ENCODE results near the gene VPS51.

Gene VPS51

DNA sequence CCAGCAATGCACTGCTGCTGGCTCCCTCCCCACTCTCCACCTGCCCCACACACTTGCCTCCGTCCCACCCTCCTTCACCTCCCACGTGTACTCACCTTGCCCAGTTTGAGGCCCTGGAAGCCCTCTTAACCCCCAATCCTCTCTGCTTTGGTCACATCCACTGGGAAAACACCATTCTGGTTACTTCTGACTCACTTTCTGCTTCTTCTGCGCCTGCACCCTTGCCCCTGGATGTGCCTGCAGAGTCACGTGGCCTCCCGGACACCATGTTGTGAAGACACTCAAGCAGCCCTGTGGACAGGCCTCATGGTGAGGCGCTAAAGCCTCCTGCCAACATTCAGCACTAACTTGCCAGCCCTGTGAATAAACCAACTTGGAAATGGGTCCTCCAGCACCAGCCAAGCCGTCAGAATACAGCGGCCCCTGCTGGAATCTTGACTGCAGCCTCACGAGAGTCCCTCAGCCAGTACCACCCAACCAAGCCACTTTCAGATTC, 35.1 kb upstream of the VPS51 start:
- H3K4me3 Mint-ChIP-seq = no peak overlapping the region
- no peak for ATAC-seq (replicated peaks; ENCODE audit: extremely low read depth, poor library complexity, severe bottlenecking)
- H3K27me3 Mint-ChIP-seq = no peaks in the 10 kb centered on the region
- H3K27ac Mint-ChIP-seq (ENCODE audit: low read depth) = no peak overlapping the region
- DNase-seq (ENCODE audit: low spot score in 2 of 2) = no peak
- H3K4me1 Mint-ChIP-seq = no peaks in the 10 kb centered on the region
- no peaks in the 10 kb centered on the region for H3K9me3 Mint-ChIP-seq
- H3K36me3 Mint-ChIP-seq (ENCODE audit: insufficient read depth) = no peaks in the 10 kb centered on the region

DNA sequence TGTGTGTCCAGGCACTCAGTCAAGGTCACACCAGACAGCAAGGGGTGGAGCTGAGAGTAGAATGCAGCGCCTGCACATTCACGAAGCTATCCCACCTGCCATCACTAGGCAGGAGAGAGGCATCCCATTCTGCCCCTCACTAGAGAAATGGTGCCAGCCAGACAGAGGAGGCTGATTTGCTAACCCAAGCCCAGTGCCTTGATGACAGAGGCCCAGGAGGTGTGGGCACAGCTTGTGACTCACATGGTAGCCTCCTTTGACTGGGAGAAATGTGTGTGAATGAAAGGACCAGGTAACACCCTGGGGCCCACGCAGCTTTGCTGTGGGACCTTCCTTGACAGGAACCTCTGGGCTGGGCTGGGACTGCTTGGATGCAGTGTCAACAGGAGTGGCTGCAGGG, 32.5 kb upstream of the VPS51 start:
- no peak overlapping the region for H3K4me3 Mint-ChIP-seq
- no peak for ATAC-seq (replicated peaks; ENCODE audit: extremely low read depth, poor library complexity, severe bottlenecking)

DNA sequence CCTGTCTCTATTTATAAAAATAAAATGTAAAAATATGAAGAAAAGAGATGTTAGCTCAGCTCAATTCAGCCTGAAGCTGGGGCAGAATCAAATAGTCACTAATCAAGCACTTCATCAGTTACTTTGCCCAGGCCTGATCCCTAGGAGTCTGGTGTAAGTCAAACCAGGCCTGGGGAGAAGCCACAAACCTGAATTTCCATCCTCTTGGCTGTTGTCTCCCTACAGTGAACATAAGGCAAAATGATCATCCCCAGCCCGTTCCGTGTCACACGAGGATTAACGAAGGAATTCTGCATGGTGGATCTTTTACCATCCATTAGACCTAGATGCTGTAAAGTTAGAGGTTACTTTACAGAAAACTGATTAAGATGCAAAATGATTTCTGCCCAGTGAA, 31.2 kb upstream of the VPS51 start:
- Mint-ChIP-seq H3K27ac (ENCODE audit: low read depth) (no peak overlapping the region), H3K4me3 (no peak overlapping the region), H3K9me3 (no peaks in the 10 kb centered on the region), H3K4me1 (no peaks in the 10 kb centered on the region), H3K36me3 (ENCODE audit: insufficient read depth) (no peaks in the 10 kb centered on the region), H3K27me3 (no peaks in the 10 kb centered on the region)
- ATAC-seq (replicated peaks; ENCODE audit: extremely low read depth, poor library complexity, severe bottlenecking) = no peak
- no peak for DNase-seq (ENCODE audit: low spot score in 2 of 2)

More for the DNA sequence above, 32.5 kb upstream of the VPS51 start:
- Mint-ChIP-seq H3K27ac (ENCODE audit: low read depth) (no peak overlapping the region), H3K27me3 (no peaks in the 10 kb centered on the region), H3K4me1 (no peaks in the 10 kb centered on the region), H3K9me3 (no peaks in the 10 kb centered on the region), H3K36me3 (ENCODE audit: insufficient read depth) (no peaks in the 10 kb centered on the region)
- DNase-seq (ENCODE audit: low spot score in 2 of 2) = no peak

DNA sequence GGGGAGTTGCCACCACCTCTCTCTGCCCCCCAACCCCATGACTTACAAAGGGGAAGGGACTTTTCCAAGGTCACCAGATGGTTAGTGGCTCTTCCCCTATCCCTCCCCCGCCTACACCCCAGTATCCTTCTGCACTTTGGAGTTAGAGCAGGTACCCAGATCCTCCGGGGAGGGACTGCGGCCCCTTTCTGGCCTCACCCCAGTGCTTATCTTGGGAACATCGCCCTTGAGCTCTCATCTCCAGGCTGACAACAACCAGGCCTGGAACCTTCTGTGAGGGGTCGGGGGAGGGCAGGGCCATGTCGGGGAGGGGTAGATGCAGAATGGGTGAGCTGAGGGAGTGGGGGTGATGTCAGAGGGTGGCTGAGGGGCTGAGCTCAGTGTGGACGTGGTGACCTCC, 30.2 kb upstream of the VPS51 start:
- ATAC-seq (replicated peaks; ENCODE audit: extremely low read depth, poor library complexity, severe bottlenecking) (no peak), DNase-seq (ENCODE audit: low spot score in 2 of 2) (no peak)
- no peaks in the 10 kb centered on the region for H3K4me1 Mint-ChIP-seq
- no peaks in the 10 kb centered on the region for H3K9me3 Mint-ChIP-seq
- no peaks in the 10 kb centered on the region for H3K27me3 Mint-ChIP-seq
- no peak overlapping the region for H3K4me3 Mint-ChIP-seq
- H3K36me3 Mint-ChIP-seq (ENCODE audit: insufficient read depth) = no peaks in the 10 kb centered on the region
- no peak overlapping the region for H3K27ac Mint-ChIP-seq (ENCODE audit: low read depth)

DNA sequence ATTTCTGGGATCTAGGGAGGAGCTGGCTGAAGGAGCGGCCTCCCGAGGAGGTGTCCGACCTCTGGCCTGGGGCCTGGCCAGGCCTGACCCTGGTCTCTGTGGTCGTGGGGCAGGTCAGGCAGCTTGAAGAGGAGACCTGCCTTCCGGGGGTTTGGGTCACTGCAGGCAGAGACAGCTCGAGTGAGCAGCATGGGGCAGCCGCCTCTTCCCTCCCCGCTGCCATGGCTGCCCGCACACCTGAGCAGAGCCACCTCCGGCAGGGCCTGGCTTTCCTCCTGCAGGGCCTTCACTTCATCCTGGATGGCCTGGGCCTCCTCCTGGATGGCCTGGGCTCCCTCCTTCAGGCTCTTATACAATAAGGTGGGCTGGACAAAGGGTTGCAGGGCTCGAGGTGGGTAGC, 29.7 kb upstream of the VPS51 start:
- H3K4me3 Mint-ChIP-seq = no peak overlapping the region

DNA sequence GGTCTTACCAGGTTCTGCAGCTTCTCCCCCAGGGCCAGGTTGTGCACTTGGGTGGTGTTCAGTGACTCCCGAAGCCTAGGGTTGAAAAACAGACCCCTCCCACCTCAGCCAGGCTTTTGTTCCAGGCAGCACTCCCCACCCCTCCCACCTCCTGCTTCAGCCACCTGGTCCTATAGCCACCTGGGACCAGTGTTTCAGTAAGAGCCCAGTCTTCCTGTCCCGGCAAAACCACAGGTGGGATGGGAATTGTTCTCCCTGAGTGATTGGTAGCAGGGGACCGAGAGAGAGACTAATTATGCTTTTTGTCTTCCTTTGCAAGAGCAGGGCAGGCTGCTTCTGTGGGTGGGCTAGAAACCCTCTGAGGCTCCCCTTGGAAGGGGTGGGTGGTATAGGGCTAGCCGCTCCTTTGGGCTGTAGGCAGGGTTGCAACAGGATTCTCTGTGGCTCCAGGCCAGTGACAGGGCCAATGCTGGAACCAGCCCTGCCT, 29.2 kb upstream of the VPS51 start:
- DNase-seq (ENCODE audit: low spot score in 2 of 2) (no peak), ATAC-seq (replicated peaks; ENCODE audit: extremely low read depth, poor library complexity, severe bottlenecking) (no peak)
- Mint-ChIP-seq H3K4me3 (no peak overlapping the region), H3K27me3 (no peaks in the 10 kb centered on the region), H3K9me3 (no peaks in the 10 kb centered on the region), H3K36me3 (ENCODE audit: insufficient read depth) (no peaks in the 10 kb centered on the region), H3K27ac (ENCODE audit: low read depth) (no peak overlapping the region), H3K4me1 (no peaks in the 10 kb centered on the region)

More for the DNA sequence above, 29.7 kb upstream of the VPS51 start:
- ATAC-seq (replicated peaks; ENCODE audit: extremely low read depth, poor library complexity, severe bottlenecking) (no peak), DNase-seq (ENCODE audit: low spot score in 2 of 2) (no peak)
- no peaks in the 10 kb centered on the region for H3K36me3 Mint-ChIP-seq (ENCODE audit: insufficient read depth)
- H3K27ac Mint-ChIP-seq (ENCODE audit: low read depth) = no peak overlapping the region
- no peaks in the 10 kb centered on the region for H3K4me1 Mint-ChIP-seq
- H3K27me3 Mint-ChIP-seq = no peaks in the 10 kb centered on the region
- no peaks in the 10 kb centered on the region for H3K9me3 Mint-ChIP-seq

DNA sequence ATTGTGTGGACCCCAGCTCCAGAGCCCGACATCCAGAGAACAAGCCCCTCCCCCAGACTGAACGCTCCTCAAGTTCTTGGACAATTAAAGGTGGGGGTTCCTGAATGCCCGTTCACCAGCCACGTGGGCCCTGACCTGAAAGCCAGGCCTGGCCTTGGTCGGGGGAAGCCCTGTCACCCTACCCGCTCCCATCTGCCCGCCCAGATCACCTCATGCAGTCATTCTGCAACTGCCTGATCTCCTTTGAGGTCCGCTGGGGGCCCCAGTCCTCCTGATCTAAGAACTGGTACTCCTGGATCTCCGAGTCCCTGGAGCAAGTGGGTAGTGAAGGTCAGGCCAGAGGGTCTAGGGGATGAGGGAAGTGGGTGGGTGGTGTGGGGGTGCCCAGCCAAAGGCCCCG, 28.6 kb upstream of the VPS51 start:
- ATAC-seq (replicated peaks; ENCODE audit: extremely low read depth, poor library complexity, severe bottlenecking) (no peak), DNase-seq (ENCODE audit: low spot score in 2 of 2) (no peak)
- Mint-ChIP-seq H3K4me3 (no peak overlapping the region), H3K27ac (ENCODE audit: low read depth) (no peak overlapping the region), H3K36me3 (ENCODE audit: insufficient read depth) (no peaks in the 10 kb centered on the region), H3K4me1 (no peaks in the 10 kb centered on the region), H3K9me3 (no peaks in the 10 kb centered on the region), H3K27me3 (no peaks in the 10 kb centered on the region)

DNA sequence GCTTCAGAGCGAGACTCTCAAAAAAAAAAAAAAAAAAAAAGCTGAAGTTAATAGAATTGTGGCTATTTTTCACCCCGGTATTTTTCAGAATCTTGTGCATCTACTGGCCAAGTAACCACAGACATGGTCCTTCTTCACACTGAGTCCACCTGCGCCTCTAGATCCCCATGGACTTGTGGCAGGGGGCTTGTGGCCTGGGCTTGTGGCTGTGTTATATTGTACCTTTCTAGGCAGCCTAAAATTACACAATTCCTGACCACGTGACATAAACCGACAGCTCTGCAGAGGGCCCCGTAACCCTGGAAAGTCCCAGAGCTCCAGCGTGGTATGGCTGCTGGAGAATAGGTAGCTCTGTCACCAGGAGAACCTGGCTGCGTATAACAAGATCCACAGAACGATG, 26.8 kb upstream of the VPS51 start:
- H3K27me3 Mint-ChIP-seq = no peaks in the 10 kb centered on the region
- no peak for DNase-seq (ENCODE audit: low spot score in 2 of 2)
- no peaks in the 10 kb centered on the region for H3K36me3 Mint-ChIP-seq (ENCODE audit: insufficient read depth)
- H3K4me3 Mint-ChIP-seq = no peak overlapping the region
- H3K27ac Mint-ChIP-seq (ENCODE audit: low read depth) = no peak overlapping the region
- H3K9me3 Mint-ChIP-seq = no peaks in the 10 kb centered on the region
- H3K4me1 Mint-ChIP-seq = no peaks in the 10 kb centered on the region
- ATAC-seq (replicated peaks; ENCODE audit: extremely low read depth, poor library complexity, severe bottlenecking) = no peak

DNA sequence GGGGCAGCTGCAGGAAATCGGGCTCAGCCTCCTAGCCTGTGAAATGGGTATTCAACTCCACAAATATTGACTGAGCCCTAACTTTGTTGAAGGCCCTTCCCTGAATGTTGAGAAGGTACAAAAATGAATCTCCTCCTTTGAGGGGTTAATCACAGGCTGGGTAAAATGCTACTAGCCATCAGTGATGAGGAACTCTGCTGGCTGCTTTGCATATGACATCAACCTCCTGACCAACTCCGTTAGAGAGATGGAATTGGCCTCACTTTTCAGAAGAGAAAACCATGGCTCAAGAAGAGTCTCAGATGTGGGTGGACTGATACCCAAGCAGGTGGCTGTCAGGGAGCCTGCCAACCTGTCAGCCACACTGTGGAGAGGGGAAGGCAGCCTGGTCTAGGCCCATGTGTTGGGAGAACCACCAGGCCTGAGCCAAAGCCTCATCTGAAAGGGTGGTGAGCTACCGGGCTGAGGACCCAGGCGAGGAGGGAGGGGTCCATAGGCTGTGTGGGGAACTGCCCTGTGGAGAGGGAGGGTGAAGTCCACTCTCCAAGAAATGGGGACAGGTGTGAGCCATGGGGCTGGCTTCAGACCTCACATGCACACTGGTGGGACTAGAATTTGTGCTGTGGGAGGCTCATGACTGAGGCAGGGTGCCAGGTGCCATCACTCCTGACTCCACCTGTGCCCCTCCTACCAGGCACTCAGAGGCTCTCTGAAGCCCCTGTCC, 23.9 kb upstream of the VPS51 start:
- peaks cover 4% of the 10 kb centered on the region for H3K36me3 Mint-ChIP-seq (ENCODE audit: insufficient read depth)
- H3K27me3 Mint-ChIP-seq = no peaks in the 10 kb centered on the region
- no peaks in the 10 kb centered on the region for H3K9me3 Mint-ChIP-seq
- DNase-seq (ENCODE audit: low spot score in 2 of 2) (no peak), ATAC-seq (replicated peaks; ENCODE audit: extremely low read depth, poor library complexity, severe bottlenecking) (no peak)
- H3K4me3 Mint-ChIP-seq = no peak overlapping the region
- no peaks in the 10 kb centered on the region for H3K4me1 Mint-ChIP-seq
- no peak overlapping the region for H3K27ac Mint-ChIP-seq (ENCODE audit: low read depth)

DNA sequence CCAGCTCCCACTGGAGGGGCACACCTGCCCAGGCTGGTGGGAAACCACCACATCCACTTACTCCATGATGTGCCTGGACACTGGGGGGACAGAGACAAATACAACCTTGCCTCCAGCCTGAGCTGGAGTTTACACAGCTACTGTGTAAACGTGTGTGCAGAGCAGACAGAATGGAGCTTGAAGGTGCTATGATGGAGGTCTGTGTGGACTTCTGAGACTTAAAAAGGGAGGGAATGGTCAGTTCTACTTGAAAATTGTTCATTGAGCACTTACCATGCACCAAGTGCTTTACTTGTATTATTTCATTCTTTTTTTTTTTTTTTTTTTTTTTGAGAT, 23.4 kb upstream of the VPS51 start:
- Mint-ChIP-seq H3K36me3 (ENCODE audit: insufficient read depth) (peaks cover 6% of the 10 kb centered on the region), H3K27ac (ENCODE audit: low read depth) (no peak overlapping the region), H3K4me3 (no peak overlapping the region), H3K4me1 (no peaks in the 10 kb centered on the region), H3K27me3 (no peaks in the 10 kb centered on the region), H3K9me3 (no peaks in the 10 kb centered on the region)
- DNase-seq (ENCODE audit: low spot score in 2 of 2) = no peak
- no peak for ATAC-seq (replicated peaks; ENCODE audit: extremely low read depth, poor library complexity, severe bottlenecking)

DNA sequence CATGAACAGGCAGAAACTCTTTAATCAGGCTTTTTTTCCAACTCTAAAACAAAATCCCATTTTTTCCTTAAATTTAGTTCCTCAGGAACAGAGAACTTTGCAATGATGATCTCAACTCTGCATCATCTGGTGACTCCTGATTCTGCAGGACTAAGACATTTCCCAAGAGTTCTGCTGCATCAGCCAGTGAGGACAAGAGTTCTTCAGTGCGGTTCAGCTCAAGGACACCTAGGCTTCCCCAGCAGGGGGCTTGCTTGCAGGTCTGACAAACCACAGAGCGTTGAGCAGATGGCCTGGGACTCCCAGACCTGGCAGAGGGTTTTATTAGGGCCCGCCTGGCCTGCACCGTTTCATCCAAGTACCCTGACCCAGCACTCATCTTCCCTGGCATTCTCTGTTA, 18.6 kb upstream of the VPS51 start:
- no peaks in the 10 kb centered on the region for H3K9me3 Mint-ChIP-seq
- no peaks in the 10 kb centered on the region for H3K27me3 Mint-ChIP-seq
- H3K4me3 Mint-ChIP-seq = no peak overlapping the region
- ATAC-seq (replicated peaks; ENCODE audit: extremely low read depth, poor library complexity, severe bottlenecking) (no peak), DNase-seq (ENCODE audit: low spot score in 2 of 2) (no peak)
- peaks cover 10% of the 10 kb centered on the region for H3K36me3 Mint-ChIP-seq (ENCODE audit: insufficient read depth)
- H3K27ac Mint-ChIP-seq (ENCODE audit: low read depth) = no peak overlapping the region
- H3K4me1 Mint-ChIP-seq = peaks cover 11% of the 10 kb centered on the region

DNA sequence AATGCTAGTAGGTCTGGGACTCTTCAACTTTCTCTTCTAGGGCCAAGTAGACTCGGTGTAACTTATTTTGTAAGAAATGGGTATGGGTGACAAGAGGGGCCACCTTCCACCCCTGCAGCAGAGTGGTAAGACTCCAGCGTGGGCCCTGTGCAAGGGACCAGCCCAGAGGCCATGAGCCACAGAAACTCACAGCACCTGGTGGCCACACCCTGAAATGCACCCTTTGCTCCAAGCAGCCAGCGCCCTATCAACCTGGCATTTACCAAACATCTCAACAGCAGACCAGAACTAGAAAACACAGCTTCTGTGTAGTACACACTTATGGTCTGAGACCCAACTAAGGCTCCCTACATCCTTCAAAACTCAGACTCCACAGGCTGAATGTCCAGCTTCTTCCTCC, 17.9 kb upstream of the VPS51 start:
- Mint-ChIP-seq H3K27ac (ENCODE audit: low read depth) (peak overlapping the region; percentile 75), H3K4me1 (peaks cover 13% of the 10 kb centered on the region), H3K36me3 (ENCODE audit: insufficient read depth) (peaks cover 10% of the 10 kb centered on the region), H3K9me3 (no peaks in the 10 kb centered on the region), H3K27me3 (no peaks in the 10 kb centered on the region), H3K4me3 (no peak overlapping the region)
- peak; percentile 50 to 69 for DNase-seq (ENCODE audit: low spot score in 2 of 2)
- peak; percentile 81 for ATAC-seq (replicated peaks; ENCODE audit: extremely low read depth, poor library complexity, severe bottlenecking)

DNA sequence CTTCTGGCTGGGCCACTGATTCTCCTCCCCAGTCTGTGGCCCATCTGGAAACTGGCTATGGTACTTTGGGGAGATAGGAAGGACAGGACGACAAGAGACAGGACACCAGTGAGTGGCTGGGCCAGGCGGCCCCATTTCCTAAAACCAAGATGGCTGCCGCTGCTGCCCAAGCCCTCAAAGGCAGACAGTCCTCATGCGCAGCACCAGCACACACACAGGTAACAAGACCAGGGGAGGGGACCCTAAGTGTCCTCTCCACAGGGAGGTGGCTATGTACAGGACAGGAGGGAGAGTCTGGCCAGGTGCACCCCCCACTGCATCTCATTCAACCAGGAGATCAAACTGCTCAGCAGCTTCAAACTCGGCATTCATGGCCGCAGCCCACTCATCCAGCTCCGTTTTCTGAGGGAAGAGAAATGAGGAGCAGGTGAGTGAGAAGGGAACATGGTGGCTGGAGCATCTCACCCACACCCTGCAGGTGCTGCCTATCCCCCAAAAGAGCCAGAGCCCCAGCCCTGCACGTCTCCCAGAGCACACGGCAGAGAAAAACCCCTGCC, 17.1 kb upstream of the VPS51 start:
- H3K36me3 Mint-ChIP-seq (ENCODE audit: insufficient read depth) = peaks cover 17% of the 10 kb centered on the region
- H3K4me1 Mint-ChIP-seq = peaks cover 20% of the 10 kb centered on the region
- H3K27me3 Mint-ChIP-seq = no peaks in the 10 kb centered on the region
- no peak overlapping the region for H3K4me3 Mint-ChIP-seq
- no peaks in the 10 kb centered on the region for H3K9me3 Mint-ChIP-seq
- no peak for DNase-seq (ENCODE audit: low spot score in 2 of 2)
- ATAC-seq (replicated peaks; ENCODE audit: extremely low read depth, poor library complexity, severe bottlenecking) = no peak
- peak overlapping the region; percentile 75 for H3K27ac Mint-ChIP-seq (ENCODE audit: low read depth)
